Fibroblast of the conjunctiva (primary cell): Measurements from ENCODE around the gene VPS4B.
"Not testable (repeated sequence)": the region's sequence is repeated elsewhere in the genome, so short reads cannot be mapped to it uniquely, and the experiment has no call there.

Experiments used
- DNase-seq: peaks from one replicate; pipeline ENCODE4 v3.0.0-alpha.2; 2010; ENCODE audit warnings: low read depth

VPS4B gene

GRCh38 chr18:63422087-63422863, at the start of gene VPS4B:
Gene VPS4B (minus strand): TSS chr18:63422476. CDS start chr18:63422259, 217 bp downstream.
- peak; percentile 99 for DNase-seq

- DNase-seq: no peak
Measured at GRCh38 chr18:63470751-63471150, 48.5 kb upstream of the VPS4B start.

- no peak for DNase-seq
Measured at GRCh38 chr18:63468575-63468974, 46.3 kb upstream of the VPS4B start.

- no peak for DNase-seq
Measured at GRCh38 chr18:63467699-63468098, 45.4 kb upstream of the VPS4B start.

GRCh38 chr18:63465059-63465458, 42.8 kb upstream of the VPS4B start:
- no peak for DNase-seq

- DNase-seq: no peak
Measured at GRCh38 chr18:63464434-63464833, 42.2 kb upstream of the VPS4B start.

- no peak for DNase-seq
Measured at GRCh38 chr18:63460414-63460813, 38.1 kb upstream of the VPS4B start.

GRCh38 chr18:63457977-63458376, 35.7 kb upstream of the VPS4B start:
- no peak for DNase-seq

GRCh38 chr18:63454497-63454896, 32.2 kb upstream of the VPS4B start:
- no peak for DNase-seq

GRCh38 chr18:63452751-63453150, 30.5 kb upstream of the VPS4B start:
- not testable (repeated sequence) for DNase-seq

GRCh38 chr18:63451799-63452660, 29.8 kb upstream of the VPS4B start:
- DNase-seq: no peak

- DNase-seq: no peak
Measured at GRCh38 chr18:63449426-63449825, 27.1 kb upstream of the VPS4B start.

GRCh38 chr18:63447066-63447465, 24.8 kb upstream of the VPS4B start:
- DNase-seq: no peak

- no peak for DNase-seq
Measured at GRCh38 chr18:63446266-63446665, 24.0 kb upstream of the VPS4B start.

- DNase-seq: no peak
Measured at GRCh38 chr18:63445037-63445436, 22.8 kb upstream of the VPS4B start.

GRCh38 chr18:63444580-63444979, 22.3 kb upstream of the VPS4B start:
- DNase-seq: peak; percentile 87

- no peak for DNase-seq
Measured at GRCh38 chr18:63443829-63444228, 21.6 kb upstream of the VPS4B start.

- no peak for DNase-seq
Measured at GRCh38 chr18:63440881-63441280, 18.6 kb upstream of the VPS4B start.

- DNase-seq: no peak
Measured at GRCh38 chr18:63440219-63440618, 17.9 kb upstream of the VPS4B start.

GRCh38 chr18:63439334-63439733, 17.1 kb upstream of the VPS4B start:
- DNase-seq: peak; percentile 43

- no peak for DNase-seq
Measured at GRCh38 chr18:63438181-63438580, 15.9 kb upstream of the VPS4B start.

- peak; percentile 27 for DNase-seq
Measured at GRCh38 chr18:63433334-63433866, 11.1 kb upstream of the VPS4B start.

GRCh38 chr18:63431180-63431579, 8.9 kb upstream of the VPS4B start:
- no peak for DNase-seq
